OCI-LY3 (cell line): ENCODE results near the gene MPO.

Source experiments
- EZH2phosphoT487 ChIP-seq: fragments of 200-600 bp; shearing (Covaris generic); IDR thresholded peaks from 2 replicates; pipeline ENCODE4 v1.6.1; 2018; ENCODE audit warnings: antibody characterized with exemption, mixed run types, low read depth
- TF ChIP-seq, protein P1 (sequence below): fragments of 200-600, 300-600 bp; sonication (generic); IDR thresholded peaks from 2 replicates; pipeline ENCODE4 v1.5.1; 2014; ENCODE audit warnings: antibody characterized with exemption, low read length, low read depth

DNA sequence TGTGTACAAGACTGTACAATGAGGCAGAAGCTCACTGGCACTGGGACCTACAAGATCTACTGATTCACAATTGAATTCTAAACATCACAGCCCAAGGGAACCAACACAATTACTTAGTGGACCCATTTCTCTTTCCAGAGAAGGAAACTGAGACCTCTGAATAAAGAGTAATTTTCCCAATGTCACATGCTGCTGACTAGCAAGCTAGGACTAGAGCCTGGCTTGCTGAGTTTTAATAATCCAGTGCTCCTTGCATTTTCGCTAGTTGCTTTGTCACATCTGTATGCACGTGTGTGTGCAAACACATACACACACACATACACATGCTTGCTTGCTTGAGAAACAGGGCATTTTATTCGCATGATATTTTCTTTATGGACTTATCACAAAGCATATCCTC lies 46.2 kb downstream of the MPO start:
- no peak for TF ChIP-seq EZH2phosphoT487
- TF ChIP-seq, protein P1, sequence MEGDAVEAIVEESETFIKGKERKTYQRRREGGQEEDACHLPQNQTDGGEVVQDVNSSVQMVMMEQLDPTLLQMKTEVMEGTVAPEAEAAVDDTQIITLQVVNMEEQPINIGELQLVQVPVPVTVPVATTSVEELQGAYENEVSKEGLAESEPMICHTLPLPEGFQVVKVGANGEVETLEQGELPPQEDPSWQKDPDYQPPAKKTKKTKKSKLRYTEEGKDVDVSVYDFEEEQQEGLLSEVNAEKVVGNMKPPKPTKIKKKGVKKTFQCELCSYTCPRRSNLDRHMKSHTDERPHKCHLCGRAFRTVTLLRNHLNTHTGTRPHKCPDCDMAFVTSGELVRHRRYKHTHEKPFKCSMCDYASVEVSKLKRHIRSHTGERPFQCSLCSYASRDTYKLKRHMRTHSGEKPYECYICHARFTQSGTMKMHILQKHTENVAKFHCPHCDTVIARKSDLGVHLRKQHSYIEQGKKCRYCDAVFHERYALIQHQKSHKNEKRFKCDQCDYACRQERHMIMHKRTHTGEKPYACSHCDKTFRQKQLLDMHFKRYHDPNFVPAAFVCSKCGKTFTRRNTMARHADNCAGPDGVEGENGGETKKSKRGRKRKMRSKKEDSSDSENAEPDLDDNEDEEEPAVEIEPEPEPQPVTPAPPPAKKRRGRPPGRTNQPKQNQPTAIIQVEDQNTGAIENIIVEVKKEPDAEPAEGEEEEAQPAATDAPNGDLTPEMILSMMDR = no peak
